PFSK-1 (cell line): Measurements from ENCODE around the gene FICD.

ENCODE experiments used
- POLR2AphosphoS5 ChIP-seq: IDR thresholded peaks from 2 replicates; pipeline ENCODE4 v1.6.1; 2012; ENCODE audit warnings: low read depth, mild to moderate bottlenecking, control low read depth, low read length, moderate library complexity
- SIN3A ChIP-seq: IDR thresholded peaks from 2 replicates; pipeline ENCODE4 v1.6.1; 2012; ENCODE audit warnings: mild to moderate bottlenecking, low read length, moderate library complexity, borderline replicate concordance; ENCODE audit not compliant: insufficient read depth
- TAF1 ChIP-seq: IDR thresholded peaks from 2 replicates; pipeline ENCODE4 v1.6.1; 2012; ENCODE audit warnings: low read length, control low read depth, borderline replicate concordance; ENCODE audit not compliant: insufficient read depth

DNA sequence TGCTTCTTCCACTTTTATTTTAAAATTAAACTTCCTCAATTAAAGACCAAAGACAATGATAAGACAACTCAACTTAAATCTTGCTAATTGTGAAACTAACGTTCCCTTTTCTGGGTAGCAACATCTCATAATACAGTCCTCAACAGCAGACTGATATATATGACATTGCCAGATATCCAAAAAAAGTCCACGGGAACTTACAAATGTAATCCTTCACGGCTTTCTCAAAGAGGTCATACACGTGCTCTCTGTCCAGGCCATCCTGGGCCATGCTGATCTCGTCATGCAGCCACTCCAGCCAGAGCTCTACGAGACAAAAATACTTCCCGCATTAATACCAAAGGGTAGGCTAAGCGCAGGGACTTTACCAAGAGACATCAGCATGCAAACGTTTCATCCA is 32.6 kb downstream of the FICD start:
- TF ChIP-seq TAF1 (no peak), SIN3A (no peak), POLR2AphosphoS5 (no peak)
